Measurements from ENCODE around the gene PPL.
"Not testable (repeated sequence)": the region's sequence is repeated elsewhere in the genome, so short reads cannot be mapped to it uniquely, and the experiment has no call there.

PPL gene

GRCh38 chr16:4936991-4937781 is at the start of gene PPL:
TSS of gene PPL (minus strand) at chr16:4937148. CDS start at chr16:4937045, 103 bp downstream.
- DNase-seq (ENCODE audit: low read depth in 2 of 2) = no peak

GRCh38 chr16:4984174-4984990 is 47.4 kb upstream of the PPL start:
- no peak for DNase-seq (ENCODE audit: low read depth in 2 of 2)

GRCh38 chr16:4982056-4982867 is 45.3 kb upstream of the PPL start:
- DNase-seq (ENCODE audit: low read depth in 2 of 2) = no peak

- DNase-seq (ENCODE audit: low read depth in 2 of 2) = no peak
Observed at GRCh38 chr16:4981473-4981872, 44.5 kb upstream of the PPL start.

- no peak for DNase-seq (ENCODE audit: low read depth in 2 of 2)
Observed at GRCh38 chr16:4980691-4981090, 43.7 kb upstream of the PPL start.

- DNase-seq (ENCODE audit: low read depth in 2 of 2) = no peak
Observed at GRCh38 chr16:4979736-4980660, 43.0 kb upstream of the PPL start.

GRCh38 chr16:4979164-4979563 is 42.2 kb upstream of the PPL start:
- no peak for DNase-seq (ENCODE audit: low read depth in 2 of 2)

DNA sequence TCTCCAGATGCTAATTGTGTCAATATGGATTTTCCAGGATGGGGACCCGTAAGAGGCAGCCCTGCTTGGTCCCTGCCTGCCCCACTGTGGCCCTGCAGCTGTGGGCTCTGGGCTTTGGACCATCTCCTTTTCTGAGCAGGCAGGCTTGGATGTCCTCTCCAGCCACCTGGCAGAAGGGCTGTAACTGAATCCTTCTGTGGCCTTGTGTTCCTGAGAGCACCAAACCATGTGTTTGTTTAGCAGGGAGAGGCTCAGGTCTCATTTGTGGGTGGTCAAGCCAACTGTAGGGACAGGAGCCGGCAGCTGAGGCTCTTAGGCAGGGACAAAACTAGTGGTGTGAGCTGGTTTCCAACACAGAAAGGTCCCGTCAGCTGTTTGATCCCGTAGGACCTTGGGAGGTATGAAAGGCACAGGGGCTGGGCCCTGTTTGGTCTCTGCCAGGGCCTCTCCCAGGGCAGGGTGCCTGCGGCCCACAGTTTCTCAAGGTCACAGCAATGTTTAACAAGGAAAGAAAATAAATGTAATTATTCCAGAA is 39.7 kb upstream of the PPL start:
- DNase-seq (ENCODE audit: low read depth in 2 of 2) = no peak

DNA sequence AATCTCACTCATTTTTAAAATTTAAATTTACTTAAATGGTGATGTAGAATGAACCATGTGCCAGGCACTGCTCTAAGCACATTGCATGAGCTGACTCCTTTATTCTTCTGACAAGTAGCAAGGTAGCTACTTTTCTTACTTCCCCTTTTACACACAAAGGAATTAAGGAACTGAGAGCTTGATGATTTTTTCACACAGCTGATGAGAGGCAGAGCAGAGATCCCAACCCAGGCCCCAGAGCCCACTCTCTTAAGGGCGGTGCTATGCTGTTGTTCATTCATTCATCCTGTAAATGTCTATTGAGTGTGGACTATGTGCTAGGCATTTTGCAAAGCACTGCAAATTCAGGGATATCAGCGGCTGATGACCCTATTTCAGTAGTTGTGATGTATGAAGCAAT is 39.1 kb upstream of the PPL start:
- DNase-seq (ENCODE audit: low read depth in 2 of 2) = no peak

GRCh38 chr16:4972938-4973587 is 36.1 kb upstream of the PPL start:
- DNase-seq (ENCODE audit: low read depth in 2 of 2) = no peak

- DNase-seq (ENCODE audit: low read depth in 2 of 2) = no peak
Observed at GRCh38 chr16:4970010-4970409, 33.1 kb upstream of the PPL start.

- no peak for DNase-seq (ENCODE audit: low read depth in 2 of 2)
Observed at GRCh38 chr16:4968879-4969483, 32.0 kb upstream of the PPL start.

GRCh38 chr16:4968278-4968677 is 31.3 kb upstream of the PPL start:
- not testable (repeated sequence) for DNase-seq (ENCODE audit: low read depth in 2 of 2)

- DNase-seq (ENCODE audit: low read depth in 2 of 2) = no peak
Observed at GRCh38 chr16:4966736-4967453, 29.9 kb upstream of the PPL start.

- DNase-seq (ENCODE audit: low read depth in 2 of 2) = not testable (repeated sequence)
Observed at GRCh38 chr16:4963527-4963926, 26.6 kb upstream of the PPL start.

- no peak for DNase-seq (ENCODE audit: low read depth in 2 of 2)
Observed at GRCh38 chr16:4962716-4963115, 25.8 kb upstream of the PPL start.

- DNase-seq (ENCODE audit: low read depth in 2 of 2) = no peak
Observed at GRCh38 chr16:4960579-4960978, 23.6 kb upstream of the PPL start.

DNA sequence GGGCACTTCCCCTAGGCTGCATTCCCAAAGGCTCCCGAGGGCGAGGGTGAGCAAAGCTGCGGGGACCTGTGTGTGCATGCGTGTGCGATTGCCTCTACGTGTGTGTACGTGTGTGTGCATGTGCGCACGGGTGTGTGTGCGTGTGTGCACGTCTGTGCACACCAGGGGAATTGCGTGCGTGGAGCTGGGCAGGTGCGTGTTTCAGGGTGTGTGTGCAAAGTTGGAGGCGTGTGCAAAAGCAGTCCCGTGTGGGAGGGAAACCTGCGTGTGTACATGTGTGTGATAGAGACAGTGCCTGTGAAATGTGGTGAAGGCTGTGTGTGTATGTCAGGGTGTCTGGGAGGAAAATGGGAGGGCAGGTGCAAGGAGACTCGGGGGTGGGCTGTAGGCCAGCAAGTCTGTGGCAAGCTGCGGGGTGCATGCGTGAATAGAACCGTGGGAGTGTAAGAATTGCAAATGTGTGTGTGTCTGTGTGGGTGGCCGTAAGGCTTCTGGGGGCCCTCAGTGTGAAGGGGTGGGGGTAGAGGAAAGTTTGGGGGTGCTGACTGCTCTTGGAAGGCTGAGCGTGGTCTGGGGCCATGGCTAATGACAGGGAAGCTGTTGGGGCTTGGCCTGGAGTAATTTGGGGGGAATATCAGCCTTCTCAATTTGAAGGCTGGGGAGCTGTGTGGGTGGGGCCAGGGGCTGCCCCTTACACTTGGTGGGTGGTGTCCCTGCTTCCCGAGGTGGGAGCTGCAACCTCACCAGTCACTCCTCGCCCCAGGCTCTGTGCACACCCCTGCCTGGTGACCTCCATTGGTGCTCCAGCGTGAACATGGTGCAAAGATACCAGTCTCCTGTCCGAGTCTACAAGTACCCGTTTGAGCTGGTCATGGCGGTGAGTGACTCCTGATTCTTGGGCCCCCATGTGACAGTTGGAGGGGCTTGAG is 21.8 kb upstream of the PPL start:
- no peak for DNase-seq (ENCODE audit: low read depth in 2 of 2)

Measured in stimulated activated CD4-positive, alpha-beta T cell treated with anti-CD3 and anti-CD28 coated beads, Interleukin-1b, Interleukin-23, amount 100 ng/mL, for 4 hours (primary cell).